C4-2B (cell line): ENCODE data around the gene PHKB.

ENCODE experiments used
- CTCF ChIP-seq: fragments of 450-650 bp; conservative IDR thresholded peaks from 2 replicates; pipeline ENCODE4 v1.5.1; 2017; ENCODE audit warnings: mild to moderate bottlenecking
- ZFX ChIP-seq: fragments of 450-650 bp; IDR thresholded peaks from 2 replicates; pipeline ENCODE4 v1.6.1; 2017

DNA sequence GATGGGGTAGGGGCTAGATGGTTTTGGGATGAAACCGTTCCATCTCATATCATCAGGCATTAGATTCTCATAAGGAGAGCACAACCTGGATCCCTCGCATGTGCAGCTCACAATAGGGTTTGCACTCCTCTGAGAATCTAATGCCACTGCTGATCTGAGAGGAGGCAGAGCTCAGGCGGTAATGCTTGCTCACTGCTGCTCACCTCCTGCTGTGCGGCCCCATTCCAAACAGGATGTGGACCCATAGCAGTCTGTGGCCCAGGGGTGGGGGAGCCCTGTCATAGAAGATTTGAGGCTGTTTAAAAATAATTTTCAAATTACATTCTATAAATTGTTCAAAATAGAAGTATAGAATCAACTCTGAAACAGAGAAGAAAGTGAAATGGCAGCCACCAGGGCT, 50.8 kb downstream of the PHKB start:
- TF ChIP-seq CTCF (no peak), ZFX (no peak)
